HCT116 (cell line): ENCODE measurements around the gene KISS1R.

Experiments
- CBX3 ChIP-seq: IDR thresholded peaks from 2 replicates; pipeline ENCODE4 v1.6.1; 2012; ENCODE audit warnings: low read depth
- CEBPB ChIP-seq: IDR thresholded peaks from 2 replicates; pipeline ENCODE4 v1.6.1; 2012; ENCODE audit warnings: low read depth
- EGR1 ChIP-seq: IDR thresholded peaks from 2 replicates; pipeline ENCODE4 v1.6.1; 2012; ENCODE audit warnings: low read depth
- EZH2 ChIP-seq: fragments of 200-600 bp; sonication (generic); IDR thresholded peaks from 2 replicates; pipeline ENCODE4 v1.6.1; 2017; ENCODE audit warnings: antibody characterized with exemption, mixed run types
- EZH2phosphoT487 ChIP-seq: fragments of 200-600 bp; IDR thresholded peaks from 2 replicates; pipeline ENCODE4 v1.6.1; 2018; ENCODE audit warnings: antibody characterized with exemption, borderline replicate concordance
- JUND ChIP-seq: IDR thresholded peaks from 2 replicates; pipeline ENCODE4 v1.6.1; 2012
- POLR2A ChIP-seq: IDR thresholded peaks from 2 replicates; pipeline ENCODE4 v1.7.0; 2011; ENCODE audit warnings: borderline replicate concordance; ENCODE audit not compliant: insufficient read depth, insufficient read length; ENCODE audit errors: extremely low read depth
- POLR2AphosphoS5 ChIP-seq: IDR thresholded peaks from 2 replicates; pipeline ENCODE4 v1.6.1; 2011; ENCODE audit warnings: mild to moderate bottlenecking, low read depth, low read length, moderate library complexity
- RAD21 ChIP-seq: IDR thresholded peaks from 2 replicates; pipeline ENCODE4 v1.6.1; 2012; ENCODE audit warnings: low read depth, mild to moderate bottlenecking
- REST ChIP-seq: IDR thresholded peaks from 2 replicates; pipeline ENCODE4 v1.6.1; 2012; ENCODE audit warnings: low read depth
- TCF7L2 ChIP-seq: IDR thresholded peaks from 2 replicates; pipeline ENCODE4 v1.7.0; 2011; ENCODE audit warnings: borderline replicate concordance, inconsistent platforms; ENCODE audit not compliant: insufficient read depth, insufficient read length; ENCODE audit errors: extremely low read depth
- YY1 ChIP-seq: IDR thresholded peaks from 2 replicates; pipeline ENCODE4 v1.6.1; 2011; ENCODE audit warnings: low read length, low read depth, moderate library complexity, mild to moderate bottlenecking; ENCODE audit not compliant: insufficient replicate concordance; ENCODE audit errors: extremely low read depth
- TF ChIP-seq, protein P1 (sequence below), 3 experiments: fragments of 200-600 bp in 1 of 3; sonication (generic) in 1 of 3; IDR thresholded peaks in 2 of 3; conservative IDR thresholded peaks in 1 of 3; 2 replicates each; pipeline ENCODE4 v1.5.1; 2012 to 2017; ENCODE audit warnings: low read depth in 2 of 3, low read length in 2 of 3, antibody characterized with exemption in 1 of 3, borderline replicate concordance in 1 of 3, control low read depth in 1 of 3, mild to moderate bottlenecking in 1 of 3, mixed read lengths in 1 of 3, mixed run types in 1 of 3, moderate library complexity in 1 of 3; ENCODE audit not compliant: insufficient read depth in 1 of 3
- TF ChIP-seq, protein P2 (sequence below): IDR thresholded peaks from 2 replicates; pipeline ENCODE4 v1.6.1; 2012

DNA sequence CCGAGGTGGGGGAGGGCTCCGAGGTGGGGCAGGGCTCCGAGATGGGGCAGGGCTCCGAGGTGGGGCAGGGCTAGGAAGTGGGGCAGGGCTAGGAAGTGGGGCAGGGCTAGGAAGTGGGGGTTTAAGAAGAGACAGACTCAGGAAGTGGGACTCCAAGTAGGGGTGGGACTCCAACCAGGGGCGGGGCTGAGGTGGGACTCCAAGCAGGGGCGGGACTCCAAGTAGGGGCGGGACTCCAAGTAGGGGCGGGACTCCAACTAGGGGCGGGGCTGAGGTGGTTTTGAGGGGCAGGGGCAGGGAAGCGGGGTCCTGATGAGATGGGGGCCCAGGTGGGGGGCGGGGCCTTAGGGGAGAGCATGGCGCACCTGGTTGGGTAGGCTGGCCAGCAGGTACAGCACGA, 44.0 kb upstream of the KISS1R start:
- TF ChIP-seq, protein P1, sequence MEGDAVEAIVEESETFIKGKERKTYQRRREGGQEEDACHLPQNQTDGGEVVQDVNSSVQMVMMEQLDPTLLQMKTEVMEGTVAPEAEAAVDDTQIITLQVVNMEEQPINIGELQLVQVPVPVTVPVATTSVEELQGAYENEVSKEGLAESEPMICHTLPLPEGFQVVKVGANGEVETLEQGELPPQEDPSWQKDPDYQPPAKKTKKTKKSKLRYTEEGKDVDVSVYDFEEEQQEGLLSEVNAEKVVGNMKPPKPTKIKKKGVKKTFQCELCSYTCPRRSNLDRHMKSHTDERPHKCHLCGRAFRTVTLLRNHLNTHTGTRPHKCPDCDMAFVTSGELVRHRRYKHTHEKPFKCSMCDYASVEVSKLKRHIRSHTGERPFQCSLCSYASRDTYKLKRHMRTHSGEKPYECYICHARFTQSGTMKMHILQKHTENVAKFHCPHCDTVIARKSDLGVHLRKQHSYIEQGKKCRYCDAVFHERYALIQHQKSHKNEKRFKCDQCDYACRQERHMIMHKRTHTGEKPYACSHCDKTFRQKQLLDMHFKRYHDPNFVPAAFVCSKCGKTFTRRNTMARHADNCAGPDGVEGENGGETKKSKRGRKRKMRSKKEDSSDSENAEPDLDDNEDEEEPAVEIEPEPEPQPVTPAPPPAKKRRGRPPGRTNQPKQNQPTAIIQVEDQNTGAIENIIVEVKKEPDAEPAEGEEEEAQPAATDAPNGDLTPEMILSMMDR (IDR thresholded peaks at IDR 0.05 in 2 of 3, conservative IDR thresholded peaks at IDR 0.05 in 1 of 3; ENCODE audit: borderline replicate concordance in 1 of 3, insufficient read depth in 1 of 3, low read depth in 2 of 3, low read length in 2 of 3): no peak
- TF ChIP-seq RAD21 (no peak), EZH2 (no peak), POLR2A (no peak), CEBPB (no peak), EZH2phosphoT487 (no peak), CBX3 (no peak), REST (no peak), EGR1 (no peak), POLR2AphosphoS5 (no peak), TCF7L2 (no peak), YY1 (no peak), JUND (no peak)
- TF ChIP-seq, protein P2, sequence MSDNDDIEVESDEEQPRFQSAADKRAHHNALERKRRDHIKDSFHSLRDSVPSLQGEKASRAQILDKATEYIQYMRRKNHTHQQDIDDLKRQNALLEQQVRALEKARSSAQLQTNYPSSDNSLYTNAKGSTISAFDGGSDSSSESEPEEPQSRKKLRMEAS: no peak
